HK-2 (cell line): ENCODE measurements around the gene ZNF146.
"Not testable (repeated sequence)": the region's sequence is repeated elsewhere in the genome, so short reads cannot be mapped to it uniquely, and the experiment has no call there.

Source experiments
- DNase-seq: peaks from one replicate; pipeline ENCODE4 v3.0.0-alpha.2; 2018; ENCODE audit not compliant: unreplicated experiment

The ZNF146 gene

DNA sequence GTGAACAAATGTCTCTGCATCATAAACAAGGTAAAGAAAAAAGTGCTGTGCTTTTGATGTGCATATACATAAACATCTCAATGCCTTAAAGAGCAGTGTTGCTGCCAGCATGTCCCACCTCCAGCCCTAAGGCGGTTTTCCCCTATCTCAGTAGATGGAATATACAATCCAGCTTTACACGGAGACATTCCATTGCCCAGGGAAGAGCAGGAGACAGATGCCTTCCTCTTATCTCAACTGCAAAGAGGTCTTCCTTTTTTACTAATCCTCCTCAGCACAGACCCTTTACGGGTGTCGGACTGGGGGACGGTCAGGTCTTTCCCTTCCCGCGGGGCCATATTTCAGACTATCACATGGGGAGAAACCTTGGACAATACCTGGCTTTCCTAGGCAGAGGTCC is 18.7 kb downstream of the ZNF146 start:
- not testable (repeated sequence) for DNase-seq

- no peak for DNase-seq
Measured at GRCh38 chr19:36236304-36236945, 21.5 kb downstream of the ZNF146 start.

- no peak for DNase-seq
Measured at GRCh38 chr19:36236946-36237310, 22.0 kb downstream of the ZNF146 start.

DNA sequence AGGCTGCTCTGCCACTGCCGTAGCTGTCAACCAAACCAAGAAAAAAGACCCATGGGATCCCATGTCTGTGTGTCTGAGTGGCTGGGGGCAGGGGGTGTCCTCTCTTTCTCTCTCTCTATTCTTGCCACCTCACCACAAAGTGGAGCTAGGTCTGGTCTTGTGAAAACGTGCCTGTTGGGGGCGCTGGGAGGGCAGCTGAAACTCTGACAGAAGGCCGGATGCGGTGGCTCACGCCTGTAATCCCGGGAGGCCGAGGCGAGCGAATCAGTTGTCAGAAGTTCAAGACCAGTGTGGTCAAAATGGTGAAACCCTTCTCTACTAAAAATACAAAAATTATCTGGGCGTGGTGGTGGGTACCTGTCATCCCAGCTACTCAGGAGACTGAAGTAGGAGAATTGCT is 29.2 kb downstream of the ZNF146 start:
- no peak for DNase-seq

GRCh38 chr19:36245210-36246005 is 30.5 kb downstream of the ZNF146 start:
- no peak for DNase-seq

- DNase-seq: no peak
Measured at GRCh38 chr19:36246006-36246481, 31.1 kb downstream of the ZNF146 start.

- no peak for DNase-seq
Measured at GRCh38 chr19:36252047-36252446, 37.1 kb downstream of the ZNF146 start.

- DNase-seq: no peak
Measured at GRCh38 chr19:36254848-36255247, 39.9 kb downstream of the ZNF146 start.

- DNase-seq: no peak
Measured at GRCh38 chr19:36255316-36255715, 40.4 kb downstream of the ZNF146 start.

GRCh38 chr19:36256064-36256463 is 41.2 kb downstream of the ZNF146 start:
- no peak for DNase-seq

DNA sequence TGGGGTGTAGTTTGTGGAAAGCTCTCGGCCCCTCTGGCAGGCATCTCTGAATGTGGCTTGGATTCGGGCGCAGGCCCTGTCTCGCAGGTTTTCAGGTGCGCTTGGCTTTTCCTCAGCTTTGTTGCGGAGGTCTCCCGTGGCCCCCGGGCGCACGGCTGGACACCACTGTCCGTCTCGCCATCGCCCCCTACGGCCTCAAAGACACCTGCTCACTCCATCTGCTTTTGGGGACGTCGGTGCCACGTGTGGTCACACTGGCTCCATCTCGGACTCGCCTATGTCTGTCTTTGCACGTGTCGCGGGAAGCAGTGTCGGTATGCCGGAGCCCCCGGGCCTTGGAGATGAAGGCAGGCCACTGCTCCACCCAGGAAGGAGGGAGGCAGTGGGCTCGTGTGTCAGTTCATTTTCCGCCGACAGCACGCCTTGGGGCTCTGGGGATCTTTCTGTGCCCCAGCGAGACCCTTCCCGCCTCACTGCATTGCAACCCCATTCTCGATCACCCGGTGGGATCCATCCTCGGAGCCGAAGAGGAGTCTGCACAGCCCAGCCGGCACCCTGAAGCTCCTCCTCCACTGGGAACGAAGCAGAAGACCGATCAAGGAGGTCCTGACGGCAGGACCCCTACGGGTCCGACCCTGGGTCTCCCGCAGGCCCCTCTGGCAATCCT is 42.1 kb downstream of the ZNF146 start:
- DNase-seq: no peak

- no peak for DNase-seq
Measured at GRCh38 chr19:36257520-36257876, 42.6 kb downstream of the ZNF146 start.

DNA sequence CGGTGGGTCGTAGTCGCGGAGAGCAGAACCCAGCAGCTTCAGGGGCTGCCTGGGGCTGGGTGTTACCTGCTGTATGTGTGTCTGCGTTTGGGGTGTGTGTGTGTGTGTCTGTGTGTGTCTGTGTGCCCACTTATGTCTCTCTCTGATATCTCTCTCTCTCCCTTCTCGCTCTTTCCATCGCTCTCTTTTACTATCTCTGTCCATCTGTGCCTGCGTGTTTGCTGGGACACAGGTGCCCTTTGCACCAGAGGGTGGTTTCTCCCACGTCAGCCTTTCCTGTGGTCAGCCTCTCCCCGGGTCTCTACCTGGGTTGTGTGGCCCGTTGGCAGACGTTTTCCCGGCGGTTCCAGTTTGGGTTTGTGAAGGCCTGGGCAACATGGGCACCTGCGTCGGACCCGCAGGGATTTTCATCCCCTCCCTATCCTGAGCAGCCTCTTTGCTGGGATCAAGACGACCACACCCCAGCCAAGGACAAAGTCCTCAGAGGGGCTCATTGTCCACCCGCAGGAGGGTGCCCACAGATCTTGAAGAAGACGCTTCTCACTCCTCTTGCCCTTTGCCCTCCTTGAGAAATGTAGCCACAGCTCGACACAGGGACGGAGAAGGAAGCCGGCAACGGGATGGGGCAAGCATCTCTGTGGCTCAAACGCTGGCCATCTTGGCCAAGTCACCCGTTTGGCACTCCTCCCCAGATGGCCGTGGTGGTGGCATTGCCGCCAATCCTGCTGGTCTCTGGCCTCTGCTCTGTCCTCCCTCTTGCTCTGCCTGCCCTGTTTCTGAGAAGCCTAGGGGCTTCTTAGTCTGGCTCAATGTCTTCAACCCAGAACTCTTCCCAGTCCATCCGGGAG is 43.3 kb downstream of the ZNF146 start:
- no peak for DNase-seq

- no peak for DNase-seq
Measured at GRCh38 chr19:36259211-36259610, 44.3 kb downstream of the ZNF146 start.

DNA sequence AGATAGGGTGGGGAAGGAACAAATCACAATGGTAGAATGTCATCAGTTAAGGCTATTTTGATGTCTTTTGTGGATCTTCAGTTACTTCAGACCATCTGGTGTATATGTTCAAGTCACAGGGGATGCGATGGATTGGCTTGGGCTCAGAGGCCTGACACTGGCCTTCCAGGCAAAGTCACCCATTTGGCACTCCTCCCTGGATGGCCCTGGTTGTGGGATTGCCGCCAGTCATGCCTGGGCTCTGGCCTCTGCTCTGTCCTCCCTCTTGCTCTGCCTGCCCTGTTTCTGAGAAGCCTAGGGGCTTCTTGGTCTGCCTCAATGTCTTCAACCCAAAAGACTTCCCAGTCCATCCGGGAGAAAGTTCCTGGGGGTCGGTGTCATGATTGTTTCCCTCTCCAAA is 50.2 kb downstream of the ZNF146 start:
- no peak for DNase-seq

DNA sequence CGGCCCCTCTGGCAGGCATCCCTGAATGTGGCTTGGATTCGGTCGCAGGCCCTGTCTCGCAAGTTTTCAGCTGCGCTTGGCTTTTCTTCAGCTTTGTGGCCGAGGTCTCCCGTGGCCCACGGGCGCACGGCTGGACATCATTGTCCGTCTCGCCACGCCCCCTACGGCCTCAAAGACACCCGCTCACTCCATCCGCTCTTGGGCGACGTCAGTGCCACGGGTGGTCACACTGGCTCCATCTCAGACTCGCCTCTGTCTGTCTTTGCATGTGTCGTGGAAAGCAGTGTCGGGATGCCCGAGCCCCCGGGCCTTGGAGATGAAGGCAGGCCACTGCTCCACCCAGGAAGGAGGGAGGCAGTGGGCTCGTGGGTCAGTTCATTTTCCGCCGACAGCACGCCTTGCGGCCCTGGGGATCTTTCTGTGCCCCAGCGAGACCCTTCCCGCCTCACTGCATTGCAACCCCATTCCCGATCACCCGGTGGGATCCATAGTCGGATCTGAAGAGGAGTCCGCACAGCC is 51.0 kb downstream of the ZNF146 start:
- DNase-seq: no peak

DNA sequence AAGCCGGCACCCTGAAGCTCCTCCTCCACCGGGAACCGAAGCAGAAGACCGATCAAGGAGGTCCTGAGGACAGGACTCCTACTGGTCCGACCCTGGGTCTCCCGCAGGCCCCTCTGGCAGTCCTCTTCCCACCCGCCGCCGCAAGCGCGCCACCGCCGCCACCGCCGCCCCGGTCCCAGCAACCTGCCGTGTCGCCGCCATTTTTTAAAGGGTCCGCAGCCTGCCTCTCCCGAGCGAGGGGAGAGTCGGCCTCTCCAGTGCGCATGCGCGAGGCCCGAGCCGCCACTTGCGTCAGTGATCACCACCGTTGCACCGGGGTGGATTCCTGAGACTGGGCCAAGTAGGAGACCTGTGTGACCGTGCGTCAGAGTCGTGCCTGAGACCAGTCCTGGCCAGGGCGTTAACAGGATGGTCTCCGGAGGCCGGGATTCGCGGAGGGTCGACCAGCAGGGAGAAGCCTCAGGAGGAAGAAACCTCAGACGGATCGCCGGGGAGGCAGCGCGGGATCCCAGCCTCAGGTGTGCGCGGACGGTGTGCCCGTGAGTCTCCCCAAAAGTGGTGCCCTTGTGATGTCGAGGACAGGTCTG is 51.6 kb downstream of the ZNF146 start:
- no peak for DNase-seq

DNA sequence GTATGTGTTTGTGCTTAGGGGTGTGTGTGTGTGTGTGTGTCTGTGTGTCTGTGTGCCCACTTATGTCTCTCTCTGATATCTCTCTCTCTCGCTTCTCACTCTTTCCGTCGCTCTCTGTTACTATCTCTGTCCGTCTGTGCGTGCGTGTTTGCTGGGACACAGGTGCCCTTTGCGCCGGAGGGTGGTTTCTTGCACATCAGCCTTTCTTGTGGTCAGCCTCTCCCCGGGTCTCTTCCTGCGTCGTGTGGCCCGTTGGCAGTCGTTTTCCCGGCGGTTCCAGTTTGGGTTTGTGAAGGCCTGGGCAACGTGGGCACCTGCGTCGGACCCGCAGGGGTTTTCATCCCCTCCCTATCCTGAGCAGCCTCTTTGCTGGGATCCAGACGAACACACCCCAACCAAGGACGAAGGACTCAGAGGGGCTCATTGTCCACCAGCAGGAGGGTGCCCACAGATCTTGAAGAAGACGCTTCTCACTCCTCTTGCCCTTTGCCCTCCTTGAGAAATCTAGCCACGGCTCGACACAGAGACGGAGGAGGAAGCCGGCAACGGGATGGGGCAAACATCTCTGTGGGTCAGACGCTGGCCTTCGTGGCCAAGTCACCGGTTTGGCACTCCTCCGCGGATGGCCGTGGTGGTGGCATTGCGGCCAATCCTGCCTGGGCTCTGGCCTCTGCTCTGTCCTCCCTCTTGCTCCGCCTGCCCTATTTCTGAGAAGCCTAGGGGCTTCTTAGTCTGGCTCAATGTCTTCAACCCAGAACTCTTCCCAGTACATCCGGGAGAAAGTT is 52.3 kb downstream of the ZNF146 start:
- DNase-seq: no peak

GRCh38 chr19:36268081-36268480 is 53.2 kb downstream of the ZNF146 start:
- DNase-seq: not testable (repeated sequence)

- not testable (repeated sequence) for DNase-seq
Measured at GRCh38 chr19:36268591-36268990, 53.7 kb downstream of the ZNF146 start.

DNA sequence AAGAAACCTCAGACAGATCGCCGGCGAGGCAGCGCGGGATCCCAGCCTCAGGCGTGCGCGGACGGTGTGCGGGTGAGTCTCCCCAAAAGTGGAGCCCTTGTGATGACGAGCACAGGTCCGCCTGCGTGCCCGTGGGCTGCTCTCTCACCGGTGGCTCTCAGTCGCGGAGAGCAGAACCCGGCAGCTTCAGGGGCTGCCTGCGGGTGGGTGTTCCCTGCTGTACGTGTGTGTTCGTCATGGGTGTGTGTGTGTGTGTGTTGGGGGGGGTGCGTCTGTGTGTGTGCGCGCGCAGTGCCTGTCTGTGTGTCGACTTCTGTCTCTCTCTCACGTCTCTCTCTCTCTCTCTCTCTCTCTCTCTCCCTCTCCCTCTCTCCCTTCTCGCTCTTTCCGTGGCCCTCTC is 54.4 kb downstream of the ZNF146 start:
- not testable (repeated sequence) for DNase-seq
